ENCODE results near the gene PIP5KL1.

- no peak for TF ChIP-seq FOXK2 (IDR thresholded peaks at IDR 0.05)
- TF ChIP-seq TARDBP (IDR thresholded peaks at IDR 0.05): no peak
- TF ChIP-seq ARNT (IDR thresholded peaks at IDR 0.05): no peak
- no peak for TF ChIP-seq PKNOX1 (IDR thresholded peaks at IDR 0.05)
- no peak for TF ChIP-seq SP1 (IDR thresholded peaks at IDR 0.05)
- TF ChIP-seq HDGF (IDR thresholded peaks at IDR 0.05; ENCODE audit: borderline replicate concordance): no peak
- TF ChIP-seq FOXM1 (IDR thresholded peaks at IDR 0.05; ENCODE audit: borderline replicate concordance): no peak
- no peak for TF ChIP-seq NFRKB (IDR thresholded peaks at IDR 0.05)
- TF ChIP-seq L3MBTL2 (conservative IDR thresholded peaks at IDR 0.05): no peak
- no peak for TF ChIP-seq FOXA1 (IDR thresholded peaks at IDR 0.05)
- TF ChIP-seq ZNF384 (IDR thresholded peaks at IDR 0.05): no peak
Observed at GRCh38 chr9:127878652-127879390, 51.8 kb downstream of the PIP5KL1 start.
